Omental fat pad (tissue), 4 donors: Measurements from ENCODE around the gene BBS1. TPM values are rescaled to one million over a fixed set of nuclear protein-coding genes. Genes with fewer than 3 reads are reported as not detected.

Experiments
- ATAC-seq: fragments of 150-250 bp; one replicate; pipeline ENCODE4 v1.9.1; 2016; ENCODE audit warnings: mild to moderate bottlenecking, moderate library complexity; ENCODE audit not compliant: low FRiP score
- DNase-seq: peaks from one replicate; pipeline ENCODE4 v3.0.0-alpha.2; 2019; ENCODE audit warnings: low spot score
- total RNA-seq, 4 donors: library from RNA; depleted of rRNA; stranded (reverse); fragments of >200 nt; gene quantifications; one replicate each; pipeline ENCODE4 v1.1.0, GENCODE V29; 2016
- TF ChIP-seq, protein P1 (sequence below), 3 donors: fragments of 450-650 bp; IDR thresholded peaks; one replicate each; pipeline ENCODE4 v1.5.1; 2016 to 2017; ENCODE audit warnings: antibody characterized with exemption in 3 of 3, mild to moderate bottlenecking in 3 of 3, moderate library complexity in 2 of 3

Gene BBS1
- total RNA-seq, 4 donors from 2014 or later, result 35.5 to 71.9 (median 37.9) TPM

DNA sequence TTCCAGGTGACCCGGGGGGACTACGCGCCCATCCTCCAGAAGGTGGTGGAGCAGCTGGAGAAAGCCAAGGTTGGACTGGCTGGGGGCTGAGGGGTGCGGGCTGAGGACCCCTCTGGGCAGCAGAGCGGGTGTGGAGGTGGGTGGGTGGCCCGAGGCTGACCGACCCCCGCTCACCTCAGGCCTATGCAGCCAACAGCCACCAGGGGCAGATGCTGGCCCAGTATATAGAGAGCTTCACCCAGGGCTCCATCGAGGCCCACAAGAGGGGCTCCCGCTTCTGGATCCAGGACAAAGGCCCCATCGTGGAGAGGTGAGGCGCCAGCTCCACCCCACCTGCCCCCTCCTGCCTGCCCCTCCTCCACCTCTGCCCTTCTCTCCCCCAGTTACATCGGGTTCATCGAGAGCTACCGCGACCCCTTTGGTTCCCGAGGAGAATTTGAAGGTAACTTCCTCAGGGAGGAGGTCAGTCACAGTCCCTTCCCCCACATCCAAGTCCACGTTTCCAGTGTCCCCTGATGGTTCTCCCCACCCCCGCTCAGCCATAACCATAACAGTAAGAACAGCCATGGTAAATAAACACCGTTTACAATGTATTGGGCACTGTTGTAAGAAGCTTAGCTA is 19.0 kb upstream of the BBS1 start:
- DNase-seq (no peak), ATAC-seq (no peak)

DNA sequence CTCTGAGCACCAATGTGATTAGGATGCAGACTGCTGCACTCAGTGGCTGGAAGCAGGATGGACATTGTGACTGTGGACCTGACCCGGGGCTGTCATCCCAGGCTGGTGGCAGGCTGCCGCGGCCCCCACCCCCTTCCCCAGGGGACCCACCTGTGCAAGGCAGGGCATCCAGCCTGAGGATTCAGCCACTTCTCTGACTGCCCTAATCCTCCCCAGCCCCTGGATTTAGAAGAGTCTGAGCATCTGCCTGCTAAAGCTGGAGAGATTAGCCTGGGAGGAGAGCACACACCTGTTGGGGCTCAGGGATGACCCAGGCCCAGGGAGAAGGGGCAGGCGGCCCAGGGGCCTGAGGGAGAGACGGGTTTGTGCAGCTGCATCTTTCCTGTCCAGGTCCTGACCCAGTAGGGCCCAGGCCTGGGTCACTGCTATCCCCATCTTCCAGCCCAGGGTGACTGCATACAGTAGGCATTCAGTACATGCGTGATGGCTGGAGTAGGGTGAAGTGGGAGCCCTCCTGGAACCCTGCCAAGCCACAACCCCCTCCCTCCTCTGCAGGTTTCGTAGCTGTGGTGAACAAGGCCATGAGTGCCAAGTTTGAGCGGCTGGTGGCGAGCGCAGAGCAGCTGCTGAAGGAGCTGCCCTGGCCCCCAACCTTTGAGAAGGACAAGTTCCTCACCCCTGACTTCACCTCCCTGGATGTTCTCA is 18.1 kb upstream of the BBS1 start:
- ATAC-seq, result no peak
- DNase-seq, result no peak
- TF ChIP-seq, protein P1, sequence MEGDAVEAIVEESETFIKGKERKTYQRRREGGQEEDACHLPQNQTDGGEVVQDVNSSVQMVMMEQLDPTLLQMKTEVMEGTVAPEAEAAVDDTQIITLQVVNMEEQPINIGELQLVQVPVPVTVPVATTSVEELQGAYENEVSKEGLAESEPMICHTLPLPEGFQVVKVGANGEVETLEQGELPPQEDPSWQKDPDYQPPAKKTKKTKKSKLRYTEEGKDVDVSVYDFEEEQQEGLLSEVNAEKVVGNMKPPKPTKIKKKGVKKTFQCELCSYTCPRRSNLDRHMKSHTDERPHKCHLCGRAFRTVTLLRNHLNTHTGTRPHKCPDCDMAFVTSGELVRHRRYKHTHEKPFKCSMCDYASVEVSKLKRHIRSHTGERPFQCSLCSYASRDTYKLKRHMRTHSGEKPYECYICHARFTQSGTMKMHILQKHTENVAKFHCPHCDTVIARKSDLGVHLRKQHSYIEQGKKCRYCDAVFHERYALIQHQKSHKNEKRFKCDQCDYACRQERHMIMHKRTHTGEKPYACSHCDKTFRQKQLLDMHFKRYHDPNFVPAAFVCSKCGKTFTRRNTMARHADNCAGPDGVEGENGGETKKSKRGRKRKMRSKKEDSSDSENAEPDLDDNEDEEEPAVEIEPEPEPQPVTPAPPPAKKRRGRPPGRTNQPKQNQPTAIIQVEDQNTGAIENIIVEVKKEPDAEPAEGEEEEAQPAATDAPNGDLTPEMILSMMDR (IDR thresholded peaks at IDR 0.05), result no peak

More for the DNA sequence above, 19.0 kb upstream of the BBS1 start:
- TF ChIP-seq, protein P1 (IDR thresholded peaks at IDR 0.05), result no peak

DNA sequence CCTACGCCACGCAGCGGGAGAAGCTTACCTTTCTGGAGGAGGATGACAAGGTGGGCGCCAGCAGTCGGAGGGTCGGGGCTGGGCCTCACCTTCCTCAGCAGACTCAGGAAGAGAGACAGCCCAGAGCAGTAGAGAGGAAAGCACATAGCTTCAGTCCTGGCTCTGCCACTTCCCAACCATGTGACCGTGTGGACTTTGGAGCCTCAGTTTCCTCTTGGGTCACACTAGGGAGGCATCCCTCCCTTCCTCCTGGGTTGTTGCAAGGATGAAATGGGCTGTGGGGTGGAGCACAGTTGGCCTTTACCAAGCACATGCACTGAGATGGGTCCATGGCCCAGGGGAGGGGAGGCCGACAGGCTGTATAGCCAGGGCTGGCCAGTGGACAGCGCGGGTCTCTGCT is 17.3 kb upstream of the BBS1 start:
- no peak for ATAC-seq
- no peak for DNase-seq
- TF ChIP-seq, protein P1 (IDR thresholded peaks at IDR 0.05), result no peak

DNA sequence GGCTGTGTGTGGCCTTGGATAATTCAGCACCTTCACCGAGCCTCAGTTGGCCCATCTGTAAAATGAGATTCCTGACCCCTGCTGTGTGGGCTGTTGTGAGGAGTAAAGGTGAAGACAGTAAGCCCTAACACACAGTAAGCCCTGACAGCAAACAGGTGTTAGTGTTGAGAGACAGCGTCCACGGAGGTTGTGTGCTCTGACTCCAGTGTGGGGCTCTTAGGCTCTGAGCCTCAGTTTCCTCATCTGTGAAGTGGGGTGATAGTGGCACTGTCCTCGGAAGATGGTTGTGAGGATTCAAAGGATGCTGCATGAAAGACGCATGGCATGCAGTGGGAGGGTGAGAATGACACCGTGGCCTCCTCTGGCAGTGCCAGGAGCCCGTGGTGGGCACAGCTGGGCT is 16.0 kb upstream of the BBS1 start:
- TF ChIP-seq, protein P1 (IDR thresholded peaks at IDR 0.05), result no peak
- ATAC-seq, result no peak

DNA sequence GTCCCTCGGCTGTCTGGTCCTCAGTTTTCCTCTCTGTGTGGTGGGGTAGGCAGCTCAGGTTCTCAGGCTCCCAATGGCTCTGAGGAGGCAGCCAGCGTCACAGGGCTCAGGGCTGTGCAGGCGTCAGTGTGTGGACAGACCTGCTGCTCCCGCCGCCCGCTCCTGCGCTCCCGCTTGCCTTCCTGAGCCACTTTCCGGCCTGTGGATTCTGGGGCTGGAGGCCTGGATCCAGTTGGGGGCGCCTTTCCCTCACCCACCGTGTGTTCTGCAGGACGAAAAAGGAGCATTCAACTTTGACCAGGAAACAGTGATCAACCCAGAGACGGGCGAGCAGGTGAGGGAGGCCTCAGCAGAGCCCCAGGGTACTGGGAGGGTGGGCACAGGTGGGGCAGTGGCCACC is 15.5 kb upstream of the BBS1 start:
- no peak for ATAC-seq
- no peak for DNase-seq
- TF ChIP-seq, protein P1 (IDR thresholded peaks at IDR 0.05), result no peak

More for the DNA sequence above, 16.0 kb upstream of the BBS1 start:
- no peak for DNase-seq

DNA sequence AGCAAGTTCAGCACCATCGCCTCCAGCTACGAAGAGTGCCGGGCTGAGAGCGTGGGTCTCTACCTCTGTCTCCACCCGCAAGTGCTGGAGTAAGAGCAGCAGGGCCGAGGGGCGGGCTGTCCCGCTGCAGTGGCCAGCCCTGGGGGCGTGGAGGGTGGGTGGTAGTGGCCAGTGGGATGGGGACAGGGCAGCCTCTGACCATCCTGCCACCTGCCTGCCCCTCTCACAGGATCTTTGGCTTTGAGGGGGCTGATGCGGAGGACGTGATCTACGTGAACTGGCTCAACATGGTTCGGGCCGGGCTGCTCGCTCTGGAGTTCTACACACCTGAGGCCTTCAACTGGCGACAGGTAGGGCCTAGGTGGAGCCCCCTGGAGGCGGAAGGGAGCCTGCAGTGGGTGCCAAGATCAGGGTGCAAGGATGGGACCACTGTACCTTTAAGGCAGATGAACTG is 15.0 kb upstream of the BBS1 start:
- no peak for ATAC-seq
- no peak for DNase-seq
- TF ChIP-seq, protein P1 (IDR thresholded peaks at IDR 0.05), result no peak

DNA sequence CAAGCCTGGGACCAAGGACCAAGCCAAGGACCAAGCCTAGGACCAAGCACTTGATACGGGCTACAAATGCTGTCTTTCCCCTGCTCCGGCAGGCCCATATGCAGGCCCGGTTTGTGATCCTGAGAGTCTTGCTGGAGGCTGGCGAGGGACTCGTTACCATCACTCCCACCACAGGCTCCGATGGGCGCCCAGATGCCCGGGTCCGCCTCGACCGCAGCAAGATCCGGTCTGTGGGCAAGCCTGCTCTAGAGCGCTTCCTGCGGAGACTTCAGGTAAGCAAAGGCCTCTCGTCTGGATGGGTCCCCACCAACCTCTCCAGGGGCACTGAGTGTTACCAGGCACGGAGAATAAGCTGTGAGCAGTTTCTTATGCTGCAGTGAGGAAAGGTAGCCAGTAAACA is 13.2 kb upstream of the BBS1 start:
- DNase-seq, result no peak
- no peak for ATAC-seq
- TF ChIP-seq, protein P1 (IDR thresholded peaks at IDR 0.05), result no peak
